PC-9 (cell line): ENCODE data around the gene DSC2.
"Not testable (repeated sequence)": the region's sequence is repeated elsewhere in the genome, so short reads cannot be mapped to it uniquely, and the experiment has no call there.

ENCODE experiments used
- EZH2 ChIP-seq: fragments of 200-600 bp; sonication (generic); IDR thresholded peaks from 2 replicates; pipeline ENCODE4 v1.8.0; 2017; ENCODE audit warnings: antibody characterized with exemption, low read depth
- TF ChIP-seq, protein P1 (sequence below): fragments of 200-600 bp; sonication (generic); conservative IDR thresholded peaks from 2 replicates; pipeline ENCODE4 v1.6.1; 2017; ENCODE audit warnings: mixed run types, antibody characterized with exemption, mild to moderate bottlenecking, moderate library complexity

DNA sequence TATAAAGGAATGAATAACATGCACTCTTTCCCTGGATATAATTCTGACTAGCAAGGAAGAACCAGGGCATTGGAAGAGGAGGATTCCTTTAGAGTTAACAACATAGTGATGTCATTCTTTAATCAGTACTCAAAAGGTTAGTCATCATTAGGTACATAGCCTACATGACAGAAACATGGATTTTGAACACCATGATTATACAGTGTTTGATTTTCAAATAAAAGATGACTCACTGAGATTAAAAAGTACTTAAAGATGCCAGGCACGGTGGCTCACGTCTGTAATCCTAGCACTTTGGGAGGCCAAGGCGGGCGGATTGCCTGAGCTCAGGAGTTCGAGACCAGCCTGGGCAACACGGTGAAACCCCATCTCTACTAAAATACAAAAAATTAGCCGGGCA lies 90.8 kb downstream of the DSC2 start:
- TF ChIP-seq, protein P1, sequence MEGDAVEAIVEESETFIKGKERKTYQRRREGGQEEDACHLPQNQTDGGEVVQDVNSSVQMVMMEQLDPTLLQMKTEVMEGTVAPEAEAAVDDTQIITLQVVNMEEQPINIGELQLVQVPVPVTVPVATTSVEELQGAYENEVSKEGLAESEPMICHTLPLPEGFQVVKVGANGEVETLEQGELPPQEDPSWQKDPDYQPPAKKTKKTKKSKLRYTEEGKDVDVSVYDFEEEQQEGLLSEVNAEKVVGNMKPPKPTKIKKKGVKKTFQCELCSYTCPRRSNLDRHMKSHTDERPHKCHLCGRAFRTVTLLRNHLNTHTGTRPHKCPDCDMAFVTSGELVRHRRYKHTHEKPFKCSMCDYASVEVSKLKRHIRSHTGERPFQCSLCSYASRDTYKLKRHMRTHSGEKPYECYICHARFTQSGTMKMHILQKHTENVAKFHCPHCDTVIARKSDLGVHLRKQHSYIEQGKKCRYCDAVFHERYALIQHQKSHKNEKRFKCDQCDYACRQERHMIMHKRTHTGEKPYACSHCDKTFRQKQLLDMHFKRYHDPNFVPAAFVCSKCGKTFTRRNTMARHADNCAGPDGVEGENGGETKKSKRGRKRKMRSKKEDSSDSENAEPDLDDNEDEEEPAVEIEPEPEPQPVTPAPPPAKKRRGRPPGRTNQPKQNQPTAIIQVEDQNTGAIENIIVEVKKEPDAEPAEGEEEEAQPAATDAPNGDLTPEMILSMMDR: not testable (repeated sequence)
- TF ChIP-seq EZH2: not testable (repeated sequence)
